Astrocyte (in vitro differentiated cells and primary cell): ENCODE measurements around the gene SUSD3. TPM values are rescaled to one million over a fixed set of nuclear protein-coding genes. Genes with fewer than 3 reads are reported as not detected.
A peak's percentile ranks its signal among the peaks of the same experiment; 100 is the strongest.

Experiments
- DNase-seq: peaks from one replicate; pipeline ENCODE4 v3.0.0-alpha.2; 2010; ENCODE audit warnings: low read depth
- FAIRE-seq: peaks from 2 replicates; lab custom pipeline; 2011; peaks lifted over from hg19 to GRCh38; lab: Jason Lieb, UNC
- H2AFZ ChIP-seq: 2 replicates; pipeline ENCODE4 v1.6.0; 2012; ENCODE audit warnings: low read depth, low read length, inconsistent platforms
- H3K27ac ChIP-seq: 2 replicates; pipeline ENCODE4 v1.5.1; 2011; ENCODE audit warnings: low read depth, low read length, inconsistent platforms
- H3K27me3 ChIP-seq: 2 replicates; pipeline ENCODE4 v1.6.0; 2011; ENCODE audit warnings: low read length, inconsistent platforms; ENCODE audit not compliant: insufficient read depth
- H3K36me3 ChIP-seq: 2 replicates; pipeline ENCODE4 v1.5.1; 2011; ENCODE audit warnings: low read length, inconsistent platforms; ENCODE audit not compliant: insufficient read depth
- H3K4me1 ChIP-seq: 2 replicates; pipeline ENCODE4 v1.5.1; 2011; ENCODE audit warnings: low read length, inconsistent platforms; ENCODE audit not compliant: insufficient read depth
- H3K4me2 ChIP-seq: 2 replicates; pipeline ENCODE4 v1.6.0; 2012; ENCODE audit warnings: low read length, inconsistent platforms
- H3K4me3 ChIP-seq: 2 replicates; pipeline ENCODE4 v1.5.1; 2011; ENCODE audit warnings: low read depth, mild to moderate bottlenecking, low read length, inconsistent platforms; ENCODE audit not compliant: insufficient read depth
- H3K79me2 ChIP-seq: 2 replicates; pipeline ENCODE4 v1.6.0; 2012; ENCODE audit warnings: mild to moderate bottlenecking, low read length, inconsistent platforms; ENCODE audit not compliant: insufficient read depth
- H3K9ac ChIP-seq: 2 replicates; pipeline ENCODE4 v1.6.0; 2012; ENCODE audit warnings: mild to moderate bottlenecking, low read length, inconsistent platforms
- H3K9me3 ChIP-seq: 2 replicates; pipeline ENCODE4 v1.5.1; 2012; ENCODE audit warnings: low read depth, mild to moderate bottlenecking, low read length, inconsistent platforms; ENCODE audit not compliant: insufficient read depth
- H4K20me1 ChIP-seq: 2 replicates; pipeline ENCODE4 v1.6.0; 2012; ENCODE audit warnings: low read length, inconsistent platforms; ENCODE audit not compliant: insufficient read depth
- H3K27ac Mint-ChIP-seq: one replicate; pipeline ENCODE4 v1.8.0; 2021; ENCODE audit warnings: mild to moderate bottlenecking, mixed read lengths; ENCODE audit not compliant: unreplicated experiment
- H3K27me3 Mint-ChIP-seq: one replicate; pipeline ENCODE4 v1.8.0; 2021; ENCODE audit warnings: low read depth, mixed read lengths; ENCODE audit not compliant: unreplicated experiment
- H3K36me3 Mint-ChIP-seq: one replicate; pipeline ENCODE4 v1.8.0; 2021; ENCODE audit warnings: low read depth, mixed read lengths; ENCODE audit not compliant: unreplicated experiment
- H3K4me1 Mint-ChIP-seq: one replicate; pipeline ENCODE4 v1.8.0; 2021; ENCODE audit warnings: low read depth, mixed read lengths; ENCODE audit not compliant: unreplicated experiment
- H3K4me3 Mint-ChIP-seq: one replicate; pipeline ENCODE4 v1.8.0; 2021; ENCODE audit warnings: mild to moderate bottlenecking, moderate library complexity, mixed read lengths; ENCODE audit not compliant: unreplicated experiment
- H3K9me3 Mint-ChIP-seq: one replicate; pipeline ENCODE4 v1.8.0; 2021; ENCODE audit warnings: mild to moderate bottlenecking, mixed read lengths; ENCODE audit not compliant: unreplicated experiment
- CTCF ChIP-seq: IDR thresholded peaks from 2 replicates; pipeline ENCODE4 v1.5.1; 2011; ENCODE audit warnings: low read depth, mild to moderate bottlenecking, inconsistent platforms, low read length, moderate library complexity; ENCODE audit not compliant: insufficient read depth
- EZH2 ChIP-seq: IDR thresholded peaks from 2 replicates; pipeline ENCODE4 v1.6.1; 2012; ENCODE audit warnings: mild to moderate bottlenecking, low read length, inconsistent platforms; ENCODE audit not compliant: insufficient read depth
- total RNA-seq: library from RNA; stranded (reverse); gene quantifications from 2 replicates; pipeline ENCODE4 v1.2.1, GENCODE V29; 2021

The SUSD3 gene
- total RNA-seq, 1 donor from 2014 or later: not detected

- Histone ChIP-seq H3K27me3 (no peaks in the 10 kb centered on the region), H3K36me3 (no peaks in the 10 kb centered on the region), H3K4me3 (no peak overlapping the region), H4K20me1 (peaks cover 64% of the 10 kb centered on the region), H3K27ac (no peak overlapping the region), H3K4me1 (peaks cover 24% of the 10 kb centered on the region), H3K9ac (no peak overlapping the region), H3K4me2 (no peak overlapping the region), H3K79me2 (peaks cover 28% of the 10 kb centered on the region), H3K9me3 (no peaks in the 10 kb centered on the region), H2AFZ (no peak overlapping the region)
- TF ChIP-seq CTCF: no peak
- TF ChIP-seq EZH2: no peak
- no peak for FAIRE-seq
- DNase-seq: no peak
- H3K27me3 Mint-ChIP-seq: no peaks in the 10 kb centered on the region
- H3K36me3 Mint-ChIP-seq: peaks cover 2% of the 10 kb centered on the region
- no peak overlapping the region for H3K27ac Mint-ChIP-seq
- no peaks in the 10 kb centered on the region for H3K9me3 Mint-ChIP-seq
- H3K4me3 Mint-ChIP-seq: no peak overlapping the region
- H3K4me1 Mint-ChIP-seq: peaks cover 18% of the 10 kb centered on the region
Observed at GRCh38 chr9:93129691-93130500, 71.4 kb downstream of the SUSD3 start.

- H4K20me1 ChIP-seq: peaks cover 64% of the 10 kb centered on the region
- H3K4me3 ChIP-seq: no peak overlapping the region
- peaks cover 26% of the 10 kb centered on the region for H3K4me1 ChIP-seq
- H3K27me3 ChIP-seq: no peaks in the 10 kb centered on the region
- Mint-ChIP-seq H3K9me3 (no peaks in the 10 kb centered on the region), H3K36me3 (no peaks in the 10 kb centered on the region), H3K4me3 (no peak overlapping the region), H3K27me3 (peaks cover under 1% of the 10 kb centered on the region), H3K27ac (peak overlapping the region; percentile 26), H3K4me1 (peaks cover 16% of the 10 kb centered on the region)
- no peak overlapping the region for H3K9ac ChIP-seq
- DNase-seq (no peak), FAIRE-seq (no peak)
- no peak overlapping the region for H3K4me2 ChIP-seq
- no peaks in the 10 kb centered on the region for H3K36me3 ChIP-seq
- H3K79me2 ChIP-seq: peaks cover 28% of the 10 kb centered on the region
- H3K27ac ChIP-seq: no peak overlapping the region
- no peak overlapping the region for H2AFZ ChIP-seq
- TF ChIP-seq CTCF (no peak), EZH2 (no peak)
- no peaks in the 10 kb centered on the region for H3K9me3 ChIP-seq
Observed at GRCh38 chr9:93130861-93131481, 72.5 kb downstream of the SUSD3 start.
